ENCODE measurements around the gene TNNI3.

- TF ChIP-seq CTCF (IDR thresholded peaks at IDR 0.05; ENCODE audit: low read depth, low read length) (no peak), MAX (IDR thresholded peaks at IDR 0.05; ENCODE audit: low read depth, low read length) (no peak)
These were observed 43.9 kb downstream of the TNNI3 start for GRCh38 chr19:55113570-55114039.

All from NB4 (cell line).